HG03521 (cell line): ENCODE measurements around the gene EVX2.

Experiments used
- ATAC-seq: cut with Tn5 transposase; IDR thresholded peaks from one replicate; pipeline ENCODE4 v1.9.1; 2021; ENCODE audit warnings: mild to moderate bottlenecking, moderate library complexity; ENCODE audit not compliant: unreplicated experiment

The EVX2 gene

GRCh38 chr2:176067589-176068418, 16.0 kb downstream of the EVX2 start:
- no peak for ATAC-seq

- ATAC-seq: no peak
Observed at GRCh38 chr2:176066645-176067588, 16.8 kb downstream of the EVX2 start.

- ATAC-seq: no peak
Observed at GRCh38 chr2:176063958-176064357, 19.8 kb downstream of the EVX2 start.

- no peak for ATAC-seq
Observed at GRCh38 chr2:176056406-176056805, 27.4 kb downstream of the EVX2 start.

GRCh38 chr2:176039375-176039774, 44.4 kb downstream of the EVX2 start:
- no peak for ATAC-seq

- no peak for ATAC-seq
Observed at GRCh38 chr2:176038694-176039093, 45.1 kb downstream of the EVX2 start.

- no peak for ATAC-seq
Observed at GRCh38 chr2:176035013-176035691, 48.6 kb downstream of the EVX2 start.

- no peak for ATAC-seq
Observed at GRCh38 chr2:176027806-176028205, 56.0 kb downstream of the EVX2 start.
